ENCODE measurements around the gene MAML1.
A peak's percentile ranks its signal among the peaks of the same experiment; 100 is the strongest.

Gene MAML1

DNA sequence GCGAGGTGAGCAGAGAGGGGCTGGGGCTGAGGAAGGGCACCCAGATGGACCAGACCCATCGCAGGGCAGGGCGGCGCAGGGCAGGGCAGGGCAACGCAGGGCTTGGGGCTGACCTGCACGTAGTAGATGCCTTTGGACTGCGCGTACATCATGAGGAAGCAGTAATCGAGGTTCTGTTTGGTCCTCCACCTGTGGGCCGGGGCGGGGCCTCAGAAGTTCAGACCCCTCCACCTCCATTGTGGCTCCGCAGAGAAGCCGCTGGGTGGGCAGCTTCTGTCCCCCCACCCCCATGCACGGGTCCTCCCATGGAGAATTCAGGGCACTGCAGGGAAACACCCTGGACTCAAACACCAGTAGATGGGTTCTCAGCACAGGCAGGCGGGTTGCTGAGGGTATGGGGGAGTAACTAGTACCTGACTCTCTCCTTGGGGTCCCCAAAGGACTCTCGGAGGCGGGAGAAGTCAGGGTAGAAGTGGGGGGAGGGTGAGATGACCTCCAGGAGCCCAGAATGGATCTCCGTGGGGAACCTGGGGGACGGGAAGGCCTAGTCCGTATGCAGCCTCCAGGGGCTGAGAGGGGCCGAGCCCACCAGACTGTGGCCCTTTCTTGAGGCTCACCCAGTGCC is 67.6 kb downstream of the MAML1 start:
- DNase-seq (ENCODE audit: insufficient read length, low spot score): no peak
- no peak for FAIRE-seq

GRCh38 chr5:179800696-179801201 is 68.1 kb downstream of the MAML1 start:
- FAIRE-seq: no peak

More for the DNA sequence above, 67.6 kb downstream of the MAML1 start:
- TF ChIP-seq POU2F2 (IDR thresholded peaks at IDR 0.05; ENCODE audit: low read depth, low read length) (no peak), SPI1 (IDR thresholded peaks at IDR 0.05; ENCODE audit: low read depth, low read length) (no peak), PAX5 (IDR thresholded peaks at IDR 0.05; ENCODE audit: insufficient read depth, low read length, severe bottlenecking) (no peak), POLR2AphosphoS5 (IDR thresholded peaks at IDR 0.05; ENCODE audit: low read depth, low read length) (no peak), TAF1 (IDR thresholded peaks at IDR 0.05; ENCODE audit: low read depth, low read length) (no peak), POLR2A (IDR thresholded peaks at IDR 0.05; ENCODE audit: low read depth, low read length) (no peak)

GRCh38 chr5:179801304-179802206 is 68.9 kb downstream of the MAML1 start:
- FAIRE-seq (peak; percentile 87), DNase-seq (ENCODE audit: insufficient read length, low spot score) (peak; percentile 86)
- TF ChIP-seq TAF1 (IDR thresholded peaks at IDR 0.05; ENCODE audit: low read depth, low read length) (no peak), POLR2A (IDR thresholded peaks at IDR 0.05; ENCODE audit: low read depth, low read length) (no peak), PAX5 (IDR thresholded peaks at IDR 0.05; ENCODE audit: insufficient read depth, low read length, severe bottlenecking) (no peak), POU2F2 (IDR thresholded peaks at IDR 0.05; ENCODE audit: low read depth, low read length) (peak; percentile 43; the same call in 1 of the 2 replicates)

More at GRCh38 chr5:179800696-179801201, 68.1 kb downstream of the MAML1 start:
- no peak for DNase-seq (ENCODE audit: insufficient read length, low spot score)
- TF ChIP-seq POLR2A (IDR thresholded peaks at IDR 0.05; ENCODE audit: low read depth, low read length): no peak
- TF ChIP-seq TAF1 (IDR thresholded peaks at IDR 0.05; ENCODE audit: low read depth, low read length): no peak
- TF ChIP-seq POU2F2 (IDR thresholded peaks at IDR 0.05; ENCODE audit: low read depth, low read length): no peak
- TF ChIP-seq PAX5 (IDR thresholded peaks at IDR 0.05; ENCODE audit: insufficient read depth, low read length, severe bottlenecking): no peak
- no peak for TF ChIP-seq POLR2AphosphoS5 (IDR thresholded peaks at IDR 0.05; ENCODE audit: low read depth, low read length)
- no peak for TF ChIP-seq SPI1 (IDR thresholded peaks at IDR 0.05; ENCODE audit: low read depth, low read length)

GRCh38 chr5:179802207-179802883 is 69.7 kb downstream of the MAML1 start:
- TF ChIP-seq PAX5 (IDR thresholded peaks at IDR 0.05; ENCODE audit: insufficient read depth, low read length, severe bottlenecking) (no peak), POLR2AphosphoS5 (IDR thresholded peaks at IDR 0.05; ENCODE audit: low read depth, low read length) (no peak), SPI1 (IDR thresholded peaks at IDR 0.05; ENCODE audit: low read depth, low read length) (no peak), TAF1 (IDR thresholded peaks at IDR 0.05; ENCODE audit: low read depth, low read length) (no peak), POU2F2 (IDR thresholded peaks at IDR 0.05; ENCODE audit: low read depth, low read length) (no peak), POLR2A (IDR thresholded peaks at IDR 0.05; ENCODE audit: low read depth, low read length) (no peak)
- DNase-seq (ENCODE audit: insufficient read length, low spot score) (no peak), FAIRE-seq (no peak)

DNA sequence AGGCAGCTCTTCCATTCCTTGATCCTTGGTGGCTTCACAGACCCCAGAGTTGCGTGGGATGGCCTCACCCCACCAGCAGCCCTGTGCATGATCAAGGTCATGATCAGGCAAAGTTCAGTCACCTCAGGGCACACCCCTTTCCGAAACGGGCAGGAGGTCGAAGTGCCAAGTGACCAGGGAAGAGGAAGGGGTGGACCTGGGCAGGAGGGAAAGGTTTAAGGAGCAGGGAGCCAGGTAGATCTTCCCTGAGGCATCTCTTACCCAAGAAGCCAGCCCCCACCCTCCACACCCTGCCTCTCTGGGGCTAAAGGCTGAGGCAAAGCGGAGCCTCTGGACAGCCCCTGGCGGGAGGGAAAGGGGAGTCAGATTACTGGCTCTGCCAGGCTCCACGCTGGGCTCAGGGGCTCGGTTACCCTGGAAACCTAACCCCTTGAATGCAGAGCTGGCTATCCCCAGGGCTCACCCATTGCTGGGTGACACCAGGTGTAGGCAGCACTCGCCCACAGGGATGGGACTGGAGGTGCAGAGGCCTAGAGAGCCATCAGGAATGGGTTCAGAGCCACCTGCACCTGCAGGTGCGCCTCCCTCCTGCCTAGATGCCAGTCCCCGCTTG is 70.4 kb downstream of the MAML1 start:
- TF ChIP-seq POLR2A (IDR thresholded peaks at IDR 0.05; ENCODE audit: low read depth, low read length) (no peak), TAF1 (IDR thresholded peaks at IDR 0.05; ENCODE audit: low read depth, low read length) (no peak), PAX5 (IDR thresholded peaks at IDR 0.05; ENCODE audit: insufficient read depth, low read length, severe bottlenecking) (no peak), SPI1 (IDR thresholded peaks at IDR 0.05; ENCODE audit: low read depth, low read length) (no peak), POLR2AphosphoS5 (IDR thresholded peaks at IDR 0.05; ENCODE audit: low read depth, low read length) (no peak), POU2F2 (IDR thresholded peaks at IDR 0.05; ENCODE audit: low read depth, low read length) (no peak)
- DNase-seq (ENCODE audit: insufficient read length, low spot score) (no peak), FAIRE-seq (peak; percentile 75)

GRCh38 chr5:179803651-179804554 is 71.3 kb downstream of the MAML1 start:
- FAIRE-seq: peak; percentile 80

DNA sequence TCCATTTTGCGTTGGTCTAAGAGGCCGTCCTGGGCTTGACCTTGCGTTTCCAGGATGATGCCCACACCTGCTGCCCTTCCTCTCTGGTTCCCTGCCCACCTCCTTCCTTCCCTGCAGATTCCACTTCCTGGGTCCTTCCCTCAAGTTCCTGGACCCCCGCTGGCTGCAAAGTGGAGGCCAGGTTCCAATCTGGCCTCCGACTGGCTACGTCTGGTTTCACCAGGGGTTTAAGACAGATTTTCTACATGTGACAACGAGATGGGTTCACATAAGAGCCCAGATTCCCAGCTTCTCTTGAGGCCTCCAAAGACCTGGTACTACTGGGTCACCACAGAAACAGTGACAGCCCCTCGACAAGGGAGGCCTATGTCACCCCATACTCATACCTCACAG is 71.9 kb downstream of the MAML1 start:
- TF ChIP-seq PAX5 (IDR thresholded peaks at IDR 0.05; ENCODE audit: insufficient read depth, low read length, severe bottlenecking) (no peak), POLR2A (IDR thresholded peaks at IDR 0.05; ENCODE audit: low read depth, low read length) (no peak), SPI1 (IDR thresholded peaks at IDR 0.05; ENCODE audit: low read depth, low read length) (no peak), POU2F2 (IDR thresholded peaks at IDR 0.05; ENCODE audit: low read depth, low read length) (no peak), POLR2AphosphoS5 (IDR thresholded peaks at IDR 0.05; ENCODE audit: low read depth, low read length) (no peak), TAF1 (IDR thresholded peaks at IDR 0.05; ENCODE audit: low read depth, low read length) (no peak)
- no peak for FAIRE-seq
- DNase-seq (ENCODE audit: insufficient read length, low spot score): no peak

More at GRCh38 chr5:179803651-179804554, 71.3 kb downstream of the MAML1 start:
- no peak for DNase-seq (ENCODE audit: insufficient read length, low spot score)
- TF ChIP-seq POU2F2 (IDR thresholded peaks at IDR 0.05; ENCODE audit: low read depth, low read length) (no peak), SPI1 (IDR thresholded peaks at IDR 0.05; ENCODE audit: low read depth, low read length) (no peak), TAF1 (IDR thresholded peaks at IDR 0.05; ENCODE audit: low read depth, low read length) (no peak), POLR2AphosphoS5 (IDR thresholded peaks at IDR 0.05; ENCODE audit: low read depth, low read length) (no peak), POLR2A (IDR thresholded peaks at IDR 0.05; ENCODE audit: low read depth, low read length) (no peak), PAX5 (IDR thresholded peaks at IDR 0.05; ENCODE audit: insufficient read depth, low read length, severe bottlenecking) (no peak)
